HG03439 (cell line): ENCODE measurements around the gene RMND5B.
"Not testable (repeated sequence)": the region's sequence is repeated elsewhere in the genome, so short reads cannot be mapped to it uniquely, and the experiment has no call there.

Experiments used
- ATAC-seq: cut with Tn5 transposase; IDR thresholded peaks from one replicate; pipeline ENCODE4 v1.9.1; 2021; ENCODE audit warnings: mild to moderate bottlenecking, moderate library complexity; ENCODE audit not compliant: unreplicated experiment

RMND5B gene

GRCh38 chr5:178130576-178131445 is at the start of gene RMND5B:
Gene RMND5B (plus strand): TSS chr5:178131014. CDS start chr5:178138120, 7,106 bp downstream.
- ATAC-seq: peak; percentile 86

- no peak for ATAC-seq
Measured at GRCh38 chr5:178081571-178082243, 49.1 kb upstream of the RMND5B start.

- ATAC-seq: no peak
Measured at GRCh38 chr5:178083922-178084321, 46.9 kb upstream of the RMND5B start.

- ATAC-seq: no peak
Measured at GRCh38 chr5:178085316-178085715, 45.5 kb upstream of the RMND5B start.

GRCh38 chr5:178086266-178086665 is 44.5 kb upstream of the RMND5B start:
- ATAC-seq: no peak

GRCh38 chr5:178087199-178087598 is 43.6 kb upstream of the RMND5B start:
- not testable (repeated sequence) for ATAC-seq

GRCh38 chr5:178090856-178091255 is 40.0 kb upstream of the RMND5B start:
- no peak for ATAC-seq

- ATAC-seq: no peak
Measured at GRCh38 chr5:178093134-178093533, 37.7 kb upstream of the RMND5B start.

- no peak for ATAC-seq
Measured at GRCh38 chr5:178094345-178094744, 36.5 kb upstream of the RMND5B start.

- no peak for ATAC-seq
Measured at GRCh38 chr5:178098685-178099084, 32.1 kb upstream of the RMND5B start.

- ATAC-seq: no peak
Measured at GRCh38 chr5:178103612-178104011, 27.2 kb upstream of the RMND5B start.

- no peak for ATAC-seq
Measured at GRCh38 chr5:178104492-178104891, 26.3 kb upstream of the RMND5B start.

- ATAC-seq: no peak
Measured at GRCh38 chr5:178106086-178106485, 24.7 kb upstream of the RMND5B start.

GRCh38 chr5:178106556-178107239 is 24.1 kb upstream of the RMND5B start:
- no peak for ATAC-seq

GRCh38 chr5:178107756-178108310 is 23.0 kb upstream of the RMND5B start:
- no peak for ATAC-seq

- ATAC-seq: no peak
Measured at GRCh38 chr5:178108446-178108845, 22.4 kb upstream of the RMND5B start.

- no peak for ATAC-seq
Measured at GRCh38 chr5:178108966-178109365, 21.8 kb upstream of the RMND5B start.

- no peak for ATAC-seq
Measured at GRCh38 chr5:178110511-178110910, 20.3 kb upstream of the RMND5B start.

GRCh38 chr5:178111925-178112324 is 18.9 kb upstream of the RMND5B start:
- no peak for ATAC-seq

GRCh38 chr5:178112545-178112944 is 18.3 kb upstream of the RMND5B start:
- no peak for ATAC-seq

- peak; percentile 50 for ATAC-seq
Measured at GRCh38 chr5:178113141-178113787, 17.6 kb upstream of the RMND5B start, which contains the start of gene N4BP3. Gene N4BP3 (plus strand): TSS chr5:178113532. CDS start chr5:178119584, 6,052 bp downstream.
